HepG2 (cell line): ENCODE data around the gene WDR86. TPM values are rescaled to one million over a fixed set of nuclear protein-coding genes. Genes with fewer than 3 reads are reported as not detected.

Experiments used
- ATAC-seq: fragments of 200-7000 bp; cut with Tn5 transposase; 3 replicates; pipeline ENCODE4 v1.9.1; 2020; ENCODE audit warnings: mild to moderate bottlenecking, moderate library complexity
- BruUV-seq: library from RNA; stranded (reverse); fragments of 400-500 nt; replicated peaks from 2 replicates; lab custom pipeline; 2021; lab: Mats Ljungman, UMichigan
- CTCF ChIA-PET: fragments of 300-600 bp; formaldehyde crosslinking; extraction: SDS; loops from one replicate; lab custom pipeline; 2021; ENCODE audit warnings: low total read pairs, inconsistent platforms, low intra/inter-chr PET ratio; lab: Yijun Ruan, JAX
- POLR2A ChIA-PET: fragments of 350-600 bp; sonication (Branson Sonifier 250); formaldehyde crosslinking; loops from one replicate; lab custom pipeline; 2020; ENCODE audit warnings: antibody characterized with exemption, inconsistent platforms; lab: Yijun Ruan, JAX
- DNase-seq: peaks from one replicate; pipeline ENCODE4 v3.0.0-alpha.2; 2015; ENCODE audit warnings: low spot score
- FAIRE-seq: peaks from 3 replicates; lab custom pipeline; 2011; peaks lifted over from hg19 to GRCh38; lab: Jason Lieb, UNC
- H2AFZ ChIP-seq: one replicate; pipeline ENCODE4 v1.6.1; 2011; ENCODE audit warnings: low read length, inconsistent platforms
- H3K27ac ChIP-seq: fragments of 300-600 bp; 3 replicates; pipeline ENCODE4 v1.8.0; 2011; ENCODE audit warnings: mixed run types, mild to moderate bottlenecking, mixed read lengths, low read length, inconsistent platforms; ENCODE audit not compliant: insufficient read depth; ENCODE audit errors: extremely low read length
- H3K27me3 ChIP-seq, 2 experiments: fragments of 200-600 bp in 1 of 2; 2 replicates in 1 of 2; 3 replicates in 1 of 2; pipeline versions ENCODE4 v1.6.0 to v1.8.0; 2011; ENCODE audit warnings: low read length in 2 of 2, mild to moderate bottlenecking in 2 of 2, moderate library complexity in 2 of 2, inconsistent platforms in 1 of 2; ENCODE audit not compliant: insufficient read depth in 2 of 2, control insufficient read depth in 1 of 2
- H3K36me3 ChIP-seq, 2 experiments: fragments of 200-600 bp in 1 of 2; replicated peaks in 1 of 2; 2 replicates in 1 of 2; 3 replicates in 1 of 2; pipeline versions ENCODE4 v1.5.1 to v1.8.0; 2011; ENCODE audit warnings: low read length in 2 of 2, inconsistent platforms in 1 of 2; ENCODE audit not compliant: insufficient read depth in 2 of 2, control insufficient read depth in 1 of 2
- H3K4me1 ChIP-seq: 2 replicates; pipeline ENCODE4 v1.5.1; 2012; ENCODE audit warnings: low read length, inconsistent platforms; ENCODE audit not compliant: insufficient read depth
- H3K4me2 ChIP-seq: 2 replicates; pipeline ENCODE4 v1.6.0; 2011; ENCODE audit warnings: low read depth, low read length, inconsistent platforms
- H3K4me3 ChIP-seq, 3 experiments: fragments of 200-600 bp in 1 of 3; sonication (generic), shearing (Covaris generic) in 1 of 3; replicated peaks in 1 of 3; 2 replicates each; pipeline ENCODE4 v1.5.1; 2011 to 2016; ENCODE audit warnings: low read length in 3 of 3, inconsistent platforms in 2 of 3, low read depth in 2 of 3, mild to moderate bottlenecking in 2 of 3, control low read depth in 1 of 3, mixed read lengths in 1 of 3; ENCODE audit not compliant: insufficient read depth in 1 of 3
- H3K79me2 ChIP-seq: one replicate; pipeline ENCODE4 v1.6.1; 2011; ENCODE audit warnings: low read length, inconsistent platforms; ENCODE audit not compliant: insufficient read depth
- H3K9ac ChIP-seq: 2 replicates; pipeline ENCODE4 v1.6.0; 2011; ENCODE audit warnings: mild to moderate bottlenecking, low read depth, low read length, inconsistent platforms; ENCODE audit not compliant: insufficient read depth
- H3K9me3 ChIP-seq: 2 replicates; pipeline ENCODE4 v1.5.1; 2012; ENCODE audit warnings: mild to moderate bottlenecking, low read length
- H4K20me1 ChIP-seq: 2 replicates; pipeline ENCODE4 v1.6.0; 2011; ENCODE audit warnings: inconsistent platforms, mild to moderate bottlenecking, low read length, moderate library complexity; ENCODE audit not compliant: insufficient read depth
- EED ChIP-seq: sonication (generic); formaldehyde crosslinking; IDR thresholded peaks from 2 replicates; pipeline ENCODE4 v1.5.0; 2020; ENCODE audit warnings: mild to moderate bottlenecking, missing genetic modification reagents
- IKZF1 ChIP-seq: fragments of 450-650 bp; IDR thresholded peaks from 2 replicates; pipeline ENCODE4 v1.7.1; 2016
- NR3C1 ChIP-seq: sonication (generic); formaldehyde crosslinking; IDR thresholded peaks from 2 replicates; pipeline ENCODE4 v1.4.0; 2020; ENCODE audit warnings: missing genetic modification reagents
- SMAD9 ChIP-seq: sonication (generic); formaldehyde crosslinking; IDR thresholded peaks from 2 replicates; pipeline ENCODE4 v1.5.1; 2020; ENCODE audit warnings: mild to moderate bottlenecking, missing genetic modification reagents
- TBX2 ChIP-seq: sonication (generic); formaldehyde crosslinking; IDR thresholded peaks from 2 replicates; pipeline ENCODE4 v1.5.0; 2020; ENCODE audit warnings: missing genetic modification reagents, mild to moderate bottlenecking, borderline replicate concordance
- TMF1 ChIP-seq: sonication (generic); formaldehyde crosslinking; IDR thresholded peaks from 2 replicates; pipeline ENCODE4 v1.8.1; 2022; ENCODE audit warnings: low read depth, missing genetic modification reagents
- ZNF563 ChIP-seq: sonication (generic); formaldehyde crosslinking; IDR thresholded peaks from 2 replicates; pipeline ENCODE4 v1.8.0; 2022; ENCODE audit warnings: mild to moderate bottlenecking, moderate library complexity, missing genetic modification reagents
- ZNF761 ChIP-seq: sonication (generic); formaldehyde crosslinking; conservative IDR thresholded peaks from 2 replicates; pipeline ENCODE4 v1.4.0; 2020; ENCODE audit warnings: mild to moderate bottlenecking, missing genetic modification reagents
- ZZZ3 ChIP-seq: sonication (generic); formaldehyde crosslinking; IDR thresholded peaks from 2 replicates; pipeline ENCODE4 v1.4.0; 2020; ENCODE audit warnings: missing genetic modification reagents, mild to moderate bottlenecking, borderline replicate concordance
- WGBS: methylation state at CpG from one replicate; pipeline ENCODE4 v1.1.6; 2017; ENCODE audit warnings: low lambda C conversion rate; 5-methylcytosine and 5-hydroxymethylcytosine counted together
- in situ Hi-C: cut with HindIII; loops from 2 replicates; pipeline ENCODE4 v1.10.0; 2017; ENCODE audit warnings: low pct_unique_long_range_greater_than_20kb; ENCODE audit not compliant: extremely low pct_ligation_motif_present
- intact Hi-C: fragments of 100-400 bp; cut with micrococcal nuclease; formaldehyde crosslinking; loops from one replicate; pipeline ENCODE4 v1.10.0; 2022; ENCODE audit not compliant: unreplicated experiment
- polyA plus RNA-seq, 8 experiments: library from polyadenylated mRNA; depleted of rRNA in 3 of 8; stranded (reverse) in 7 of 8; unstranded in 1 of 8; fragments of >200 nt; fragmentation: Illumina TruSeq in 4 of 8; extraction: Trizol in 4 of 8; gene quantifications; 2 replicates each; pipeline versions ENCODE4 v1.2.1 to v1.2.3, GENCODE V29; 2011 to 2016; ENCODE audit warnings: low read depth in 4 of 8, missing spikeins in 1 of 8, mixed read lengths in 1 of 8; ENCODE audit not compliant: insufficient read depth in 1 of 8
- total RNA-seq, 5 experiments: library from RNA; depleted of rRNA; stranded (reverse); fragments of >200 nt; fragmentation: Illumina TruSeq; extraction: Trizol; gene quantifications; 2 replicates each; pipeline ENCODE4 v1.2.3, GENCODE V29; 2016; ENCODE audit warnings: low read depth in 1 of 5
- TF ChIP-seq, protein P1 (sequence below): sonication (generic); formaldehyde crosslinking; IDR thresholded peaks from 2 replicates; pipeline ENCODE4 v1.8.0; 2022; ENCODE audit warnings: mild to moderate bottlenecking, missing genetic modification reagents, borderline replicate concordance
- TF ChIP-seq, protein P2 (sequence below): sonication (generic); formaldehyde crosslinking; IDR thresholded peaks from 2 replicates; pipeline ENCODE4; 2020; ENCODE audit warnings: missing genetic modification reagents, mild to moderate bottlenecking, borderline replicate concordance
- TF ChIP-seq, protein P3 (sequence below): sonication (generic); formaldehyde crosslinking; IDR thresholded peaks from 2 replicates; pipeline ENCODE4 v1.8.1; 2023; ENCODE audit warnings: mild to moderate bottlenecking, missing genetic modification reagents, borderline replicate concordance
- TF ChIP-seq, protein P4 (sequence below): sonication (generic); formaldehyde crosslinking; IDR thresholded peaks from 2 replicates; pipeline ENCODE4 v1.4.0; 2020; ENCODE audit warnings: missing genetic modification reagents, mild to moderate bottlenecking, borderline replicate concordance

Gene WDR86
- total and polyA plus RNA-seq, 2 of the 13 experiments (the other 11 are each of a cell fraction or from before 2014, with no cell fraction given) = 0.11 to 2.9 TPM

DNA sequence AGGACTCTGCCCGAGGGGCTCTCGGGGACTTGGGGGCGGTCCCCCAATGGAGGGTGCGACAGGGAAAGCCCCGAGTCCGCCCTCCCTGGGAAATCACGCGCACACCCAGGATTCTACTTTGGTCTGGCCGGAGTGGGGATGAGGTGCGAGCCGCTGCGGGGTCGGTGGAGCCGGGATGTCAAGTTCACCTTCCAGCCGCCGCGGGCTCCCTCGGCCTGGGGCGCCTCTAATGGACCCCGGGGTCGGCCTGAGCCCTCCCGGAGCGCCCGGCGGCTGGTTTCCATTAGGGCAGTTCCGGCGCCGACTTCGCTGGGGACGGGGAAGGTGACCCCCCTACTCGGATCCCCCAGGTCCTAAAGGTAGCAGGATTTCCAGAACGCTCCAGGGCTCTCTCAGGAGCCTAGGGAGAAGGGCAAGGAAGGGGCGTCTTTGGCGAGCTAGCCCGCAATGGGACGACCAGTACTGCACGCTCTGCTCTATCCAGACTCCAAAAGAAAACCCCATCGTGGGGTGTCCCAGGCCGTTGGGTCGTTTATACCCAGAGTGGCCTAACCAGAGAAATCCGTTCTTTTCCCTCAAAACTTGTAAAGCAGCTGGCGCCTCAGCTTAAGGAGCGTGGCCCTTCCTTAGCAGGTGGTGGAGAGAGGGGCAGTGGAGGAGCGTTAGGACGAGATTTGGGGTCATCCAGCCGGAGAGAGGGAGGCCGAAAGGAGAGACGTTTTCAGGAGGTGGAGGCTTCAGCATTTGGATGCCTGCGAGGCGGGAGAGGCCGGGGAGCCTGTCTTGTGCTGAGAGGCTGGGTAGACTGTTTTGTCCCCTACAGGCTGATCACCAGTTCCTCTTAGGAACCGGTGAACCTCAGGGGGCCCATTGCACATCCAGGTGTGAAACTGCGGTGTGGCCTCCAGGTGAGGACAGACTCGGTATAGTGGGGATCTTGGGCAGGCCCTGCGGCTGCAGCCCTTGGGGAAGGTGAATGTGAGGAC is 860 bp upstream of the WDR86 start:
- Histone ChIP-seq H3K4me3 (peak overlapping the region; percentile 45 to 76 (median 65); a peak in 5 of 6 replicates), H3K9ac (peak overlapping the region; percentile 58; the same call in 1 of the 2 replicates)
- TF ChIP-seq SMAD9 (CRISPR knock-in tag) (no peak), NR3C1 (CRISPR knock-in tag) (no peak), IKZF1 (no peak), ZNF563 (CRISPR knock-in tag) (0 out of 2 replicates have a peak, but pooled peaks have one; percentile 26), EED (CRISPR knock-in tag) (no peak), ZNF761 (CRISPR knock-in tag) (no peak), TBX2 (CRISPR knock-in tag) (peak; percentile 36; the same call in 1 of the 2 replicates), ZZZ3 (no peak), TMF1 (CRISPR knock-in tag) (no peak)
- TF ChIP-seq, protein P1, sequence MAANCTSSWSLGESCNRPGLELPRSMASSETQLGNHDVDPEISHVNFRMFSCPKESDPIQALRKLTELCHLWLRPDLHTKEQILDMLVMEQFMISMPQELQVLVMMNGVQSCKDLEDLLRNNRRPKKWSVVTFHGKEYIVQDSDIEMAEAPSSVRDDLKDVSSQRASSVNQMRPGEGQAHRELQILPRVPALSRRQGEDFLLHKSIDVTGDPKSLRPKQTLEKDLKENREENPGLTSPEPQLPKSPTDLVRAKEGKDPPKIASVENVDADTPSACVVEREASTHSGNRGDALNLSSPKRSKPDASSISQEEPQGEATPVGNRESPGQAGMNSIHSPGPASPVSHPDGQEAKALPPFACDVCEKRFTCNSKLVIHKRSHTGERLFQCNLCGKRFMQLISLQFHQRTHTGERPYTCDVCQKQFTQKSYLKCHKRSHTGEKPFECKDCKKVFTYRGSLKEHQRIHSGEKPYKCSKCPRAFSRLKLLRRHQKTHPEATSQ (CRISPR knock-in tag) = no peak
- TF ChIP-seq, protein P2, sequence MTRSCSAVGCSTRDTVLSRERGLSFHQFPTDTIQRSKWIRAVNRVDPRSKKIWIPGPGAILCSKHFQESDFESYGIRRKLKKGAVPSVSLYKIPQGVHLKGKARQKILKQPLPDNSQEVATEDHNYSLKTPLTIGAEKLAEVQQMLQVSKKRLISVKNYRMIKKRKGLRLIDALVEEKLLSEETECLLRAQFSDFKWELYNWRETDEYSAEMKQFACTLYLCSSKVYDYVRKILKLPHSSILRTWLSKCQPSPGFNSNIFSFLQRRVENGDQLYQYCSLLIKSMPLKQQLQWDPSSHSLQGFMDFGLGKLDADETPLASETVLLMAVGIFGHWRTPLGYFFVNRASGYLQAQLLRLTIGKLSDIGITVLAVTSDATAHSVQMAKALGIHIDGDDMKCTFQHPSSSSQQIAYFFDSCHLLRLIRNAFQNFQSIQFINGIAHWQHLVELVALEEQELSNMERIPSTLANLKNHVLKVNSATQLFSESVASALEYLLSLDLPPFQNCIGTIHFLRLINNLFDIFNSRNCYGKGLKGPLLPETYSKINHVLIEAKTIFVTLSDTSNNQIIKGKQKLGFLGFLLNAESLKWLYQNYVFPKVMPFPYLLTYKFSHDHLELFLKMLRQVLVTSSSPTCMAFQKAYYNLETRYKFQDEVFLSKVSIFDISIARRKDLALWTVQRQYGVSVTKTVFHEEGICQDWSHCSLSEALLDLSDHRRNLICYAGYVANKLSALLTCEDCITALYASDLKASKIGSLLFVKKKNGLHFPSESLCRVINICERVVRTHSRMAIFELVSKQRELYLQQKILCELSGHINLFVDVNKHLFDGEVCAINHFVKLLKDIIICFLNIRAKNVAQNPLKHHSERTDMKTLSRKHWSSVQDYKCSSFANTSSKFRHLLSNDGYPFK (CRISPR knock-in tag) = no peak
- TF ChIP-seq, protein P3, sequence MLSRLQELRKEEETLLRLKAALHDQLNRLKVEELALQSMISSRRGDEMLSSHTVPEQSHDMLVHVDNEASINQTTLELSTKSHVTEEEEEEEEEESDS (CRISPR knock-in tag) = no peak
- TF ChIP-seq, protein P4, sequence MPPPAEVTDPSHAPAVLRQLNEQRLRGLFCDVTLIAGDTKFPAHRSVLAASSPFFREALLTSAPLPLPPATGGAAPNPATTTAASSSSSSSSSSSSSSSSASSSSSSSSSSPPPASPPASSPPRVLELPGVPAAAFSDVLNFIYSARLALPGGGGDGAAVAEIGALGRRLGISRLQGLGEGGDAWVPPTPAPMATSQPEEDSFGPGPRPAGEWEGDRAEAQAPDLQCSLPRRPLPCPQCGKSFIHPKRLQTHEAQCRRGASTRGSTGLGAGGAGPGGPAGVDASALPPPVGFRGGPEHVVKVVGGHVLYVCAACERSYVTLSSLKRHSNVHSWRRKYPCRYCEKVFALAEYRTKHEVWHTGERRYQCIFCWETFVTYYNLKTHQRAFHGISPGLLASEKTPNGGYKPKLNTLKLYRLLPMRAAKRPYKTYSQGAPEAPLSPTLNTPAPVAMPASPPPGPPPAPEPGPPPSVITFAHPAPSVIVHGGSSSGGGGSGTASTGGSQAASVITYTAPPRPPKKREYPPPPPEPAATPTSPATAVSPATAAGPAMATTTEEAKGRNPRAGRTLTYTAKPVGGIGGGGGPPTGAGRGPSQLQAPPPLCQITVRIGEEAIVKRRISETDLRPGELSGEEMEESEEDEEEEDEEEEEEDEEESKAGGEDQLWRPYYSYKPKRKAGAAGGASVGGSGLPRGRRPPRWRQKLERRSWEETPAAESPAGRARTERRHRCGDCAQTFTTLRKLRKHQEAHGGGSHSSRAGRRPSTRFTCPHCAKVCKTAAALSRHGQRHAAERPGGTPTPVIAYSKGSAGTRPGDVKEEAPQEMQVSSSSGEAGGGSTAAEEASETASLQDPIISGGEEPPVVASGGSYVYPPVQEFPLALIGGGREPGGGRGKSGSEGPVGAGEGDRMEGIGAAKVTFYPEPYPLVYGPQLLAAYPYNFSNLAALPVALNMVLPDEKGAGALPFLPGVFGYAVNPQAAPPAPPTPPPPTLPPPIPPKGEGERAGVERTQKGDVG (CRISPR knock-in tag) = no peak

More for the DNA sequence above, 860 bp upstream of the WDR86 start:
- intact Hi-C loops = no loop called here
- Histone ChIP-seq H3K36me3 (no peaks in the 10 kb centered on the region), H3K9me3 (no peaks in the 10 kb centered on the region), H4K20me1 (no peaks in the 10 kb centered on the region), H3K27me3 (peaks cover 2 to 56% of the 10 kb centered on the region in 2 experiments), H3K4me2 (peak overlapping the region; percentile 74), H2AFZ (no peak overlapping the region), H3K4me1 (peaks cover 57% of the 10 kb centered on the region), H3K79me2 (no peaks in the 10 kb centered on the region), H3K27ac (no peak overlapping the region)
- CTCF ChIA-PET = no interaction called here
- in situ Hi-C loops = no loop called here
- FAIRE-seq (no peak), ATAC-seq (peak; percentile 26), DNase-seq (no peak)
- POLR2A ChIA-PET = no interaction called here
- BruUV-seq = no TSS peak
- WGBS = 64% methylated on average over 18 of the region's 55 CpGs
